Esophagus muscularis mucosa (tissue), 4 donors: ENCODE data around the gene CACNA2D2.

Experiments
- CTCF ChIP-seq, 3 experiments: fragments of 200-600 bp in 2 of 3; fragments of 450-650 bp in 1 of 3; sonication (generic) in 2 of 3; IDR thresholded peaks; one replicate each; pipeline ENCODE4 v1.5.1; 2017 to 2019; ENCODE audit warnings: antibody characterized with exemption in 3 of 3, mild to moderate bottlenecking in 2 of 3, moderate library complexity in 1 of 3
- EP300 ChIP-seq: sonication (generic); formaldehyde crosslinking; IDR thresholded peaks from one replicate; pipeline ENCODE4 v1.6.1; 2017; ENCODE audit warnings: antibody characterized with exemption
- POLR2A ChIP-seq: fragments of 450-650 bp; IDR thresholded peaks from one replicate; pipeline ENCODE4 v1.6.1; 2017; ENCODE audit warnings: antibody characterized with exemption, moderate library complexity, mild to moderate bottlenecking, low read depth
- POLR2AphosphoS5 ChIP-seq, 2 donors: sonication (generic); formaldehyde crosslinking; IDR thresholded peaks; one replicate each; pipeline ENCODE4 v1.6.1; 2017; ENCODE audit warnings: antibody characterized with exemption in 2 of 2

GRCh38 chr3:50340147-50340447 is 163.3 kb downstream of the CACNA2D2 start:
- no peak for TF ChIP-seq CTCF (IDR thresholded peaks at IDR 0.05)
- no peak for TF ChIP-seq POLR2AphosphoS5 (IDR thresholded peaks at IDR 0.05)
- no peak for TF ChIP-seq POLR2A
- no peak for TF ChIP-seq EP300
